Smooth muscle cell (in vitro differentiated cells): ENCODE data around the gene CEACAM18. TPM values are rescaled to one million over a fixed set of nuclear protein-coding genes. Genes with fewer than 3 reads are reported as not detected.
"Not testable (repeated sequence)": the region's sequence is repeated elsewhere in the genome, so short reads cannot be mapped to it uniquely, and the experiment has no call there.

ENCODE experiments used
- DNase-seq: peaks from one replicate; lab custom pipeline; 2025; ENCODE audit not compliant: unreplicated experiment; lab: John Stamatoyannopoulos, UW
- H2AFZ ChIP-seq: fragments of 200-600 bp; sonication (generic); 2 replicates; pipeline ENCODE4 v1.6.0; 2016; ENCODE audit warnings: antibody characterized with exemption, low read depth, mild to moderate bottlenecking
- H3F3A ChIP-seq: fragments of 200-600 bp; sonication (generic); 2 replicates; pipeline ENCODE4 v1.6.0; 2017; ENCODE audit warnings: antibody characterized with exemption, low read depth
- H3K27ac ChIP-seq: fragments of 200-600 bp; sonication (generic); 2 replicates; pipeline ENCODE4 v1.5.1; 2016; ENCODE audit warnings: low read depth, mild to moderate bottlenecking
- H3K27me3 ChIP-seq: fragments of 200-600 bp; sonication (generic); 2 replicates; pipeline ENCODE4 v1.6.1; 2016; ENCODE audit warnings: low read depth, mild to moderate bottlenecking
- H3K36me3 ChIP-seq: fragments of 200-600 bp; sonication (generic); 2 replicates; pipeline ENCODE4 v1.5.1; 2016; ENCODE audit warnings: low read depth
- H3K4me1 ChIP-seq: fragments of 200-600 bp; sonication (generic); 2 replicates; pipeline ENCODE4 v1.5.1; 2016; ENCODE audit warnings: low read depth
- H3K4me2 ChIP-seq: fragments of 200-600 bp; sonication (generic); 2 replicates; pipeline ENCODE4 v1.6.0; 2016; ENCODE audit warnings: mild to moderate bottlenecking
- H3K4me3 ChIP-seq: fragments of 200-600 bp; sonication (generic); 2 replicates; pipeline ENCODE4 v1.5.1; 2016; ENCODE audit warnings: mild to moderate bottlenecking
- H3K79me2 ChIP-seq: fragments of 200-600 bp; sonication (generic); 2 replicates; pipeline ENCODE4 v1.6.0; 2016; ENCODE audit warnings: low read depth, mild to moderate bottlenecking
- H3K9ac ChIP-seq: fragments of 200-600 bp; sonication (generic); 2 replicates; pipeline ENCODE4 v1.6.0; 2016; ENCODE audit warnings: low read depth
- H3K9me3 ChIP-seq: fragments of 200-600 bp; sonication (generic); replicated peaks from 2 replicates; pipeline ENCODE4 v1.5.1; 2016; ENCODE audit warnings: low read depth
- H4K20me1 ChIP-seq: fragments of 200-600 bp; sonication (generic); 2 replicates; pipeline ENCODE4 v1.6.0; 2016; ENCODE audit warnings: low read depth
- WGBS: methylation state at CpG from one replicate; pipeline ENCODE4 v1.1.7; 2016; ENCODE audit warnings: low lambda C conversion rate; 5-methylcytosine and 5-hydroxymethylcytosine counted together
- polyA plus RNA-seq: library from polyadenylated mRNA; unstranded; fragments of >200 nt; fragmentation: Nextera tagmentation; extraction: Ambion mirVana; gene quantifications from 2 replicates; pipeline ENCODE4 v1.2.1, GENCODE V29; 2016
- total RNA-seq: library from RNA; depleted of rRNA; stranded (reverse); fragments of >200 nt; gene quantifications from 2 replicates; pipeline ENCODE4 v1.2.3, GENCODE V29; 2014
- TF ChIP-seq, protein P1 (sequence below): fragments of 200-600 bp; sonication (generic); IDR thresholded peaks from 2 replicates; pipeline ENCODE4 v1.5.1; 2017; ENCODE audit warnings: borderline replicate concordance, mild to moderate bottlenecking, antibody characterized with exemption; ENCODE audit not compliant: insufficient read depth, poor library complexity, severe bottlenecking

CEACAM18 gene
- total and polyA plus RNA-seq, 2 experiments from 2014 or later = not detected

- H2AFZ ChIP-seq = no peak overlapping the region
- H3K9me3 ChIP-seq = no peaks in the 10 kb centered on the region
- WGBS = 39% methylated on average over 2 of the region's 2 CpGs
- H3K27me3 ChIP-seq = no peaks in the 10 kb centered on the region
- no peaks in the 10 kb centered on the region for H3K36me3 ChIP-seq
- no peaks in the 10 kb centered on the region for H4K20me1 ChIP-seq
- H3K4me1 ChIP-seq = no peaks in the 10 kb centered on the region
- no peak overlapping the region for H3K4me3 ChIP-seq
- no peaks in the 10 kb centered on the region for H3F3A ChIP-seq
- H3K79me2 ChIP-seq = no peaks in the 10 kb centered on the region
- no peak overlapping the region for H3K9ac ChIP-seq
- no peak overlapping the region for H3K27ac ChIP-seq
- H3K4me2 ChIP-seq = no peak overlapping the region
- no peak for DNase-seq
- TF ChIP-seq, protein P1, sequence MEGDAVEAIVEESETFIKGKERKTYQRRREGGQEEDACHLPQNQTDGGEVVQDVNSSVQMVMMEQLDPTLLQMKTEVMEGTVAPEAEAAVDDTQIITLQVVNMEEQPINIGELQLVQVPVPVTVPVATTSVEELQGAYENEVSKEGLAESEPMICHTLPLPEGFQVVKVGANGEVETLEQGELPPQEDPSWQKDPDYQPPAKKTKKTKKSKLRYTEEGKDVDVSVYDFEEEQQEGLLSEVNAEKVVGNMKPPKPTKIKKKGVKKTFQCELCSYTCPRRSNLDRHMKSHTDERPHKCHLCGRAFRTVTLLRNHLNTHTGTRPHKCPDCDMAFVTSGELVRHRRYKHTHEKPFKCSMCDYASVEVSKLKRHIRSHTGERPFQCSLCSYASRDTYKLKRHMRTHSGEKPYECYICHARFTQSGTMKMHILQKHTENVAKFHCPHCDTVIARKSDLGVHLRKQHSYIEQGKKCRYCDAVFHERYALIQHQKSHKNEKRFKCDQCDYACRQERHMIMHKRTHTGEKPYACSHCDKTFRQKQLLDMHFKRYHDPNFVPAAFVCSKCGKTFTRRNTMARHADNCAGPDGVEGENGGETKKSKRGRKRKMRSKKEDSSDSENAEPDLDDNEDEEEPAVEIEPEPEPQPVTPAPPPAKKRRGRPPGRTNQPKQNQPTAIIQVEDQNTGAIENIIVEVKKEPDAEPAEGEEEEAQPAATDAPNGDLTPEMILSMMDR = no peak
Observed at GRCh38 chr19:51493776-51494175, 15.4 kb downstream of the CEACAM18 start.

GRCh38 chr19:51497666-51498065, 19.3 kb downstream of the CEACAM18 start:
- H3K4me1 ChIP-seq = no peaks in the 10 kb centered on the region
- no peaks in the 10 kb centered on the region for H3K79me2 ChIP-seq
- no peaks in the 10 kb centered on the region for H3F3A ChIP-seq
- no peaks in the 10 kb centered on the region for H4K20me1 ChIP-seq
- 49% methylated on average over 3 of the region's 3 CpGs for WGBS
- TF ChIP-seq, protein P1 = no peak
- H3K27me3 ChIP-seq = no peaks in the 10 kb centered on the region
- no peaks in the 10 kb centered on the region for H3K9me3 ChIP-seq
- no peaks in the 10 kb centered on the region for H3K36me3 ChIP-seq
- no peak overlapping the region for H2AFZ ChIP-seq
- H3K27ac ChIP-seq = no peak overlapping the region
- no peak overlapping the region for H3K9ac ChIP-seq
- DNase-seq = no peak
- no peak overlapping the region for H3K4me3 ChIP-seq
- H3K4me2 ChIP-seq = no peak overlapping the region

- WGBS = 68% methylated on average over 7 of the region's 8 CpGs
Observed at GRCh38 chr19:51500931-51501330, 22.6 kb downstream of the CEACAM18 start.

GRCh38 chr19:51501594-51502263, 23.4 kb downstream of the CEACAM18 start, which contains the start of gene SIGLEC12:
Gene SIGLEC12, minus strand, starts transcription at chr19:51501800. Its CDS starts 67 bp downstream, at chr19:51501733.
- Histone ChIP-seq H2AFZ (no peak within 1 kb of the TSS), H3K9ac (no peak within 1 kb of the TSS), H4K20me1 (no peaks in the 10 kb centered on the region), H3F3A (no peaks in the 10 kb centered on the region), H3K27ac (no peak within 1 kb of the TSS), H3K27me3 (no peaks in the 10 kb centered on the region), H3K9me3 (no peaks in the 10 kb centered on the region), H3K36me3 (no peaks in the 10 kb centered on the region), H3K4me2 (no peak within 1 kb of the TSS), H3K4me1 (no peaks in the 10 kb centered on the region), H3K79me2 (no peaks in the 10 kb centered on the region), H3K4me3 (no peak within 1 kb of the TSS)
- TF ChIP-seq, protein P1 = no peak
- 84% methylated on average over 12 of the region's 12 CpGs for WGBS
- no peak for DNase-seq

More at GRCh38 chr19:51500931-51501330, 22.6 kb downstream of the CEACAM18 start:
- DNase-seq, H3K9me3 ChIP-seq, H3K4me1 ChIP-seq, H3K36me3 ChIP-seq, H3K9ac ChIP-seq, H4K20me1 ChIP-seq, H3K4me3 ChIP-seq, H3K4me2 ChIP-seq, H3F3A ChIP-seq, H3K27me3 ChIP-seq, H3K27ac ChIP-seq, H3K79me2 ChIP-seq, H2AFZ ChIP-seq: not testable (repeated sequence)
